Heart left ventricle (tissue), 16 donors: ENCODE results near the gene HEMK1. TPM values are rescaled to one million over a fixed set of nuclear protein-coding genes. Genes with fewer than 3 reads are reported as not detected.

Source experiments
- ATAC-seq, 4 donors: fragments of 200-7000 bp; cut with Tn5 transposase; one replicate each; pipeline ENCODE4 v1.9.1; 2020 to 2022; ENCODE audit warnings: moderate library complexity in 4 of 4, mild to moderate bottlenecking in 3 of 4, moderate number of reproducible peaks in 1 of 4
- DNase-seq, 5 donors: peaks; one replicate each; pipeline ENCODE4 v3.0.0-alpha.2; 2020
- H3K27ac ChIP-seq, 12 donors: fragments of 200-600 bp; sonication (generic) in 4 of 12; one replicate each; pipeline versions ENCODE4 v1.5.0 to v1.8.0; 2016 to 2022; ENCODE audit warnings: mild to moderate bottlenecking in 2 of 12
- H3K27me3 ChIP-seq, 9 donors: fragments of 200-600 bp; sonication (generic) in 2 of 9; one replicate each; pipeline versions ENCODE4 v1.5.1 to v1.8.0; 2016 to 2022; ENCODE audit warnings: mild to moderate bottlenecking in 3 of 9
- H3K36me3 ChIP-seq, 9 donors: fragments of 200-600 bp; sonication (generic) in 2 of 9; one replicate each; pipeline versions ENCODE4 v1.5.0 to v1.8.0; 2018 to 2022; ENCODE audit warnings: mild to moderate bottlenecking in 2 of 9
- H3K4me1 ChIP-seq, 12 donors: fragments of 200-600 bp; sonication (generic) in 4 of 12; one replicate each; pipeline versions ENCODE4 v1.5.0 to v1.8.0; 2016 to 2022; ENCODE audit warnings: mild to moderate bottlenecking in 3 of 12
- H3K4me3 ChIP-seq, 12 donors: fragments of 200-600 bp; sonication (generic) in 4 of 12; one replicate each; pipeline versions ENCODE4 v1.5.0 to v1.8.0; 2017 to 2022; ENCODE audit warnings: mild to moderate bottlenecking in 9 of 12, moderate library complexity in 4 of 12
- H3K9me3 ChIP-seq, 12 donors: fragments of 200-600 bp; sonication (generic) in 4 of 12; one replicate each; pipeline versions ENCODE4 v1.5.0 to v1.8.0; 2016 to 2022; ENCODE audit warnings: mild to moderate bottlenecking in 1 of 12
- CTCF ChIP-seq, 12 donors: fragments of 200-600 bp; sonication (generic) in 4 of 12; IDR thresholded peaks; one replicate each; pipeline versions ENCODE4 v1.5.0 to v1.8.0; 2018 to 2022; ENCODE audit warnings: antibody characterized with exemption in 12 of 12, mild to moderate bottlenecking in 5 of 12
- POLR2A ChIP-seq, 2 donors: fragments of 450-650 bp; IDR thresholded peaks; one replicate each; pipeline ENCODE4 v1.6.1; 2017; ENCODE audit warnings: antibody characterized with exemption in 2 of 2, mild to moderate bottlenecking in 2 of 2, moderate library complexity in 2 of 2
- WGBS, 4 donors: extraction: QIAGEN DNeasy Blood & Tissue Kit in 2 of 4; methylation state at CpG; one replicate each; pipeline versions ENCODE4 v1.1.5 to v1.1.7; 2013 to 2018; 5-methylcytosine and 5-hydroxymethylcytosine counted together
- intact Hi-C, 10 donors: fragments of 100-400 bp; cut with DNase I; formaldehyde crosslinking; loops; one replicate each; pipeline versions ENCODE4 v1.11.1 to v1.14.2; 2022
- polyA plus RNA-seq, 2 donors: library from polyadenylated mRNA; stranded (reverse); fragments of 200-250 nt; gene quantifications; one replicate each; pipeline ENCODE4 v1.2.3, GENCODE V29; 2013
- total RNA-seq, 9 donors: library from RNA; depleted of rRNA in 2 of 9; stranded (reverse); fragments of >200 nt in 2 of 9; fragmentation: NEBNext Ultra II Directional in 3 of 9; extraction: Animal tissue kit (Norgen Biotek cat#: 25700) in 3 of 9; gene quantifications; one replicate each; pipeline versions ENCODE4 v1.1.0 to v1.2.4, GENCODE V29; 2016 to 2023
- donor health status: ischemic (EF 13 %, LVEDD 7.1; RV severe dilation, severe dysfunction).
- donor health status: healthy with polysubstance abuse.
- donor health status: DM: no; HTN: yes; CAD: no.
- donor health status: DM: no; HTN: no; CAD: no.
- donor health status: ischemic (EF 25% LVEDD 6.9; RV normal size, moderate dysfunction).
- donor health status: ischemic (EF 25% LVEDD 5.7; RV mildly dilated, moderate dysfunction).
- donor health status: healthy.
- donor health status: DM: yes; HTN: yes; CAD: no.
- donor health status: ischemic (EF 35%, LVEDD 5.7; RV mildly dilated, moderate dysfunction).
- donor health status: nonischemic (EF 11% LVEDD 7.7; RV severe dilation, severe dysfunction).
- donor health status: DM: yes; HTN: yes; CAD: no.
- donor health status: PGD.
- donor health status: ischemic (EF 29% LVEDD 5.4; RV normal size, mild dysfunction).
- donor health status: nonischemic (EF 23%, LVEDD 6.1; RV moderate dilation, normal function).

The HEMK1 gene
- total and polyA plus RNA-seq, 11 donors, result 7.8 to 19.7 (median 13.8) TPM

- no peak for TF ChIP-seq CTCF (IDR thresholded peaks at IDR 0.05)
- no peak for TF ChIP-seq POLR2A (IDR thresholded peaks at IDR 0.05)
- ATAC-seq, result peak in 1 of 4 donors; percentile 0
- Histone ChIP-seq H3K36me3 (peaks cover 0 to 40% (median 23%) of the 10 kb centered on the region in 9 donors), H3K27me3 (no peaks in the 10 kb centered on the region), H3K4me3 (peak overlapping the region; percentile 56 to 95 (median 80)), H3K9me3 (no peaks in the 10 kb centered on the region), H3K27ac (peak overlapping the region; percentile 77 to 100 (median 92)), H3K4me1 (peaks cover 5 to 81% (median 65%) of the 10 kb centered on the region in 12 donors)
- WGBS, 4 donors, result 7 to 32% (median 10%) methylated on average over 4 to 10 of the region's 10 CpGs
- peak in 1 of 5 donors; percentile 61 for DNase-seq
- intact Hi-C loops, result loop anchor here in 6 of 10 donors (5.0 to 10.0 kb wide), 10 partner anchors 94 to 1074 kb away; partner anchors contain the start of genes ZMYND10 (in 2 of the 6), CYB561D2 (in 1 of the 6), NPRL2 (in 1 of the 6) and TMEM115 (in 1 of the 6)
These were observed 41.7 kb downstream of the HEMK1 start for GRCh38 chr3:50610992-50611463.

GRCh38 chr3:50611464-50612233 lies 42.3 kb downstream of the HEMK1 start, which contains the start of gene CISH:
TSS of gene CISH (minus strand) at chr3:50611774. CDS start at chr3:50611650, 124 bp downstream.
- Histone ChIP-seq H3K4me3 (peak within 1 kb of the TSS; percentile 56 to 95 (median 80)), H3K27me3 (no peaks in the 10 kb centered on the region), H3K36me3 (peaks cover 0 to 34% (median 17%) of the 10 kb centered on the region in 9 donors), H3K4me1 (peaks cover 5 to 81% (median 63%) of the 10 kb centered on the region in 12 donors), H3K9me3 (no peaks in the 10 kb centered on the region), H3K27ac (peak within 1 kb of the TSS; percentile 77 to 100 (median 92))
- intact Hi-C loops, result loop anchor here in 8 of 10 donors (1.0 to 10.0 kb wide), 12 partner anchors 39 to 1073 kb away; partner anchors contain the start of genes ZMYND10 (in 2 of the 8), CYB561D2 (in 1 of the 8), HEMK1 (in 1 of the 8) and NPRL2 (in 1 of the 8)
- 0 to 1% (median 1%) methylated on average over 47 to 75 of the region's 75 CpGs for WGBS, 4 donors
- DNase-seq, result peak; percentile 96 to 98 (median 97)
- ATAC-seq, result peak; percentile 80 to 86 (median 82)
- peak; percentile 7 to 59 (median 34) for TF ChIP-seq CTCF (IDR thresholded peaks at IDR 0.05)
- TF ChIP-seq POLR2A (IDR thresholded peaks at IDR 0.05), result peak; percentile 21 to 56

- peak overlapping the region; percentile 4 to 95 (median 80) for H3K4me3 ChIP-seq
- no peaks in the 10 kb centered on the region for H3K27me3 ChIP-seq
- DNase-seq (peak in 1 of 5 donors; percentile 44), ATAC-seq (no peak)
- H3K36me3 ChIP-seq, result peaks cover 0 to 27% (median 10%) of the 10 kb centered on the region in 9 donors
- peaks cover 5 to 77% (median 57%) of the 10 kb centered on the region in 12 donors for H3K4me1 ChIP-seq
- no peaks in the 10 kb centered on the region for H3K9me3 ChIP-seq
- intact Hi-C loops, result loop anchor here in 8 of 10 donors (1.0 to 10.0 kb wide), 12 partner anchors 40 to 1072 kb away; partner anchors contain the start of genes ZMYND10 (in 2 of the 8), CYB561D2 (in 1 of the 8), HEMK1 (in 1 of the 8) and NPRL2 (in 1 of the 8)
- no peak for TF ChIP-seq CTCF (IDR thresholded peaks at IDR 0.05)
- peak in 1 of 2 donors; percentile 49 for TF ChIP-seq POLR2A (IDR thresholded peaks at IDR 0.05)
- 5 to 11% (median 6%) methylated on average over 19 to 29 of the region's 29 CpGs for WGBS, 4 donors
- H3K27ac ChIP-seq, result peak overlapping the region; percentile 77 to 100 (median 92)
These were observed 43.0 kb downstream of the HEMK1 start for GRCh38 chr3:50612234-50612882.
